Urinary bladder (tissue), 4 donors: ENCODE data around the gene KHDRBS2. TPM values are rescaled to one million over a fixed set of nuclear protein-coding genes. Genes with fewer than 3 reads are reported as not detected.

Experiments used
- DNase-seq: peaks from one replicate; pipeline ENCODE4 v3.0.0-alpha.2; 2015; ENCODE audit errors: extremely low spot score
- H3K27ac ChIP-seq: one replicate; pipeline ENCODE4 v1.5.1; 2013; ENCODE audit warnings: low read depth, mild to moderate bottlenecking, moderate library complexity
- H3K36me3 ChIP-seq: one replicate; pipeline ENCODE4 v1.6.1; 2013; ENCODE audit warnings: mild to moderate bottlenecking, moderate library complexity; ENCODE audit not compliant: insufficient read depth
- H3K4me1 ChIP-seq: one replicate; pipeline ENCODE4 v1.6.1; 2013; ENCODE audit warnings: mild to moderate bottlenecking, moderate library complexity; ENCODE audit not compliant: insufficient read depth
- H3K4me3 ChIP-seq: one replicate; pipeline ENCODE4 v1.5.1; 2013; ENCODE audit warnings: low read depth, low read length
- WGBS: extraction: QIAGEN DNeasy Blood & Tissue Kit; methylation state at CpG from one replicate; pipeline ENCODE4 v1.1.7; 2013; 5-methylcytosine and 5-hydroxymethylcytosine counted together
- polyA plus RNA-seq: library from polyadenylated mRNA; stranded (reverse); fragments of 200-250 nt; gene quantifications from one replicate; pipeline ENCODE4 v1.2.3, GENCODE V29; 2013
- total RNA-seq: library from RNA; depleted of rRNA; stranded (reverse); fragments of >200 nt; gene quantifications from one replicate; pipeline ENCODE4 v1.2.3, GENCODE V29; 2014
- donor health status: healthy with polysubstance abuse.
- donor health status: healthy.

The KHDRBS2 gene
- total and polyA plus RNA-seq, 2 donors = 0.29 to 5.2 TPM

- no peaks in the 10 kb centered on the region for H3K4me1 ChIP-seq
- H3K4me3 ChIP-seq = no peak overlapping the region
- no peaks in the 10 kb centered on the region for H3K36me3 ChIP-seq
- DNase-seq = no peak
- no peak overlapping the region for H3K27ac ChIP-seq
Observed at GRCh38 chr6:62042429-62042828, 243.6 kb downstream of the KHDRBS2 start.

GRCh38 chr6:62039605-62040004 lies 246.4 kb downstream of the KHDRBS2 start:
- Histone ChIP-seq H3K4me3 (no peak overlapping the region), H3K36me3 (no peaks in the 10 kb centered on the region), H3K4me1 (no peaks in the 10 kb centered on the region), H3K27ac (no peak overlapping the region)
- no peak for DNase-seq
- WGBS = 80% methylated on average over 1 of the region's 1 CpG

GRCh38 chr6:62037445-62037844 lies 248.6 kb downstream of the KHDRBS2 start:
- no peak overlapping the region for H3K27ac ChIP-seq
- no peak overlapping the region for H3K4me3 ChIP-seq
- DNase-seq = no peak
- H3K36me3 ChIP-seq = no peaks in the 10 kb centered on the region
- WGBS = 50% methylated on average over 2 of the region's 2 CpGs
- H3K4me1 ChIP-seq = no peaks in the 10 kb centered on the region

- no peak overlapping the region for H3K27ac ChIP-seq
- no peak for DNase-seq
- no peaks in the 10 kb centered on the region for H3K4me1 ChIP-seq
- WGBS = 93% methylated on average over 1 of the region's 1 CpG
- no peak overlapping the region for H3K4me3 ChIP-seq
- no peaks in the 10 kb centered on the region for H3K36me3 ChIP-seq
Observed at GRCh38 chr6:62035952-62036351, 250.1 kb downstream of the KHDRBS2 start.

- no peak for DNase-seq
- no peak overlapping the region for H3K27ac ChIP-seq
- H3K36me3 ChIP-seq = no peaks in the 10 kb centered on the region
- 61% methylated on average over 6 of the region's 6 CpGs for WGBS
- H3K4me3 ChIP-seq = no peak overlapping the region
- H3K4me1 ChIP-seq = no peaks in the 10 kb centered on the region
Observed at GRCh38 chr6:62013719-62014118, 272.3 kb downstream of the KHDRBS2 start.

GRCh38 chr6:62009445-62009844 lies 276.6 kb downstream of the KHDRBS2 start:
- H3K4me1 ChIP-seq = no peaks in the 10 kb centered on the region
- H3K4me3 ChIP-seq = no peak overlapping the region
- no peak for DNase-seq
- H3K27ac ChIP-seq = no peak overlapping the region
- WGBS = 99% methylated on average over 3 of the region's 3 CpGs
- H3K36me3 ChIP-seq = no peaks in the 10 kb centered on the region

- Histone ChIP-seq H3K27ac (no peak overlapping the region), H3K4me1 (no peaks in the 10 kb centered on the region), H3K36me3 (no peaks in the 10 kb centered on the region), H3K4me3 (no peak overlapping the region)
- no peak for DNase-seq
Observed at GRCh38 chr6:61989616-61990015, 296.4 kb downstream of the KHDRBS2 start.

GRCh38 chr6:61980622-61981021 lies 305.4 kb downstream of the KHDRBS2 start:
- no peak overlapping the region for H3K4me3 ChIP-seq
- no peaks in the 10 kb centered on the region for H3K36me3 ChIP-seq
- no peak for DNase-seq
- no peak overlapping the region for H3K27ac ChIP-seq
- no peaks in the 10 kb centered on the region for H3K4me1 ChIP-seq
- 76% methylated on average over 1 of the region's 1 CpG for WGBS

GRCh38 chr6:61977947-61978346 lies 308.1 kb downstream of the KHDRBS2 start:
- H3K4me3 ChIP-seq = no peak overlapping the region
- WGBS = 65% methylated on average over 1 of the region's 1 CpG
- no peaks in the 10 kb centered on the region for H3K4me1 ChIP-seq
- H3K27ac ChIP-seq = no peak overlapping the region
- no peaks in the 10 kb centered on the region for H3K36me3 ChIP-seq
- no peak for DNase-seq

- Histone ChIP-seq H3K4me3 (no peak overlapping the region), H3K36me3 (no peaks in the 10 kb centered on the region), H3K4me1 (no peaks in the 10 kb centered on the region), H3K27ac (no peak overlapping the region)
- DNase-seq = no peak
- WGBS = 56% methylated on average over 1 of the region's 1 CpG
Observed at GRCh38 chr6:61977099-61977498, 308.9 kb downstream of the KHDRBS2 start.

GRCh38 chr6:61959196-61959595 lies 326.8 kb downstream of the KHDRBS2 start:
- WGBS = 90% methylated on average over 2 of the region's 2 CpGs
- no peak overlapping the region for H3K27ac ChIP-seq
- no peaks in the 10 kb centered on the region for H3K36me3 ChIP-seq
- no peak for DNase-seq
- no peak overlapping the region for H3K4me3 ChIP-seq
- no peaks in the 10 kb centered on the region for H3K4me1 ChIP-seq

GRCh38 chr6:61953851-61954250 lies 332.2 kb downstream of the KHDRBS2 start:
- no peak for DNase-seq
- Histone ChIP-seq H3K4me1 (no peaks in the 10 kb centered on the region), H3K36me3 (no peaks in the 10 kb centered on the region), H3K27ac (no peak overlapping the region), H3K4me3 (no peak overlapping the region)

GRCh38 chr6:61951586-61951985 lies 334.4 kb downstream of the KHDRBS2 start:
- no peaks in the 10 kb centered on the region for H3K4me1 ChIP-seq
- 56% methylated on average over 1 of the region's 1 CpG for WGBS
- no peak overlapping the region for H3K4me3 ChIP-seq
- no peak overlapping the region for H3K27ac ChIP-seq
- DNase-seq = no peak
- no peaks in the 10 kb centered on the region for H3K36me3 ChIP-seq

- Histone ChIP-seq H3K4me3 (no peak overlapping the region), H3K36me3 (no peaks in the 10 kb centered on the region), H3K27ac (no peak overlapping the region), H3K4me1 (no peaks in the 10 kb centered on the region)
- DNase-seq = no peak
- WGBS = 76% methylated on average over 1 of the region's 1 CpG
Observed at GRCh38 chr6:61950811-61951210, 335.2 kb downstream of the KHDRBS2 start.

- Histone ChIP-seq H3K4me1 (no peaks in the 10 kb centered on the region), H3K36me3 (no peaks in the 10 kb centered on the region), H3K4me3 (no peak overlapping the region), H3K27ac (no peak overlapping the region)
- 61% methylated on average over 1 of the region's 1 CpG for WGBS
- DNase-seq = no peak
Observed at GRCh38 chr6:61949971-61950370, 336.1 kb downstream of the KHDRBS2 start.
